HG02763 (cell line): ENCODE measurements around the gene GAB1.

Experiments used
- ATAC-seq: cut with Tn5 transposase; IDR thresholded peaks from one replicate; pipeline ENCODE4 v1.9.1; 2021; ENCODE audit warnings: mild to moderate bottlenecking, moderate library complexity; ENCODE audit not compliant: unreplicated experiment

Gene GAB1

DNA sequence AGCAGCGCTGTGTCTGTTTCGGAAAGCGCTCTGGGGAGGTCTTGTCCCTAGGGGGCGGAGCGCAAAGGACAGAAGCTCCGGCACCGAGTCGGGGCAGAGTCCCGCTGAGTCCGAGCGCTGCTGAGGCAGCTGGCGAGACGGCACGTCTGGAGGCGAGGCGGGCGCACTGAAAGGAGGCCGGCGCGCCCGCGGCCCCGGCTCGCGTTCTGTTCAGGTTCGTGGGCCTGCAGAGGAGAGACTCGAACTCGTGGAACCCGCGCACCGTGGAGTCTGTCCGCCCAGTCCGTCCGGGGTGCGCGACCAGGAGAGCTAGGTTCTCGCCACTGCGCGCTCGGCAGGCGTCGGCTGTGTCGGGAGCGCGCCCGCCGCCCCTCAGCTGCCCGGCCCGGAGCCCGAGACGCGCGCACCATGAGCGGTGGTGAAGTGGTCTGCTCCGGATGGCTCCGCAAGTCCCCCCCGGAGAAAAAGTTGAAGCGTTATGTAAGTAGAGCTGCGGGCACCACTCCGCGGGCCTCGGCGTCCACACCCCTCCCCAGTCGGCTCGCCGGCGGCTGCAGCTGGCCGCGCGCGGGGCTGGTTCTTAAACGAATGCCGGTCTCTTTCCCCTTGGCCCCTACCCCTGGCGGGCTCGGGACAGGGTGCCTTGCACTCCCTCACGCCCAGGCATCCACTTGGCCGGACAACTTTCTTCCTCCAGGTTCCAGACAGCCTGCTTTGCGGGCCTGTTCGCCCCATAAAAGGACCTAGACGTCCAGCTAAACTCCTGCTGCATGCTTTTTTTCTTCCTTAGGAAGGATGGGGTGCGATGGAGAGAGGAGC is at the start of gene GAB1:
TSS of gene GAB1 (plus strand) at position 96 of the 819 bp plus-strand sequence. CDS start at position 409, 313 bp downstream.
- peak; percentile 72 for ATAC-seq

DNA sequence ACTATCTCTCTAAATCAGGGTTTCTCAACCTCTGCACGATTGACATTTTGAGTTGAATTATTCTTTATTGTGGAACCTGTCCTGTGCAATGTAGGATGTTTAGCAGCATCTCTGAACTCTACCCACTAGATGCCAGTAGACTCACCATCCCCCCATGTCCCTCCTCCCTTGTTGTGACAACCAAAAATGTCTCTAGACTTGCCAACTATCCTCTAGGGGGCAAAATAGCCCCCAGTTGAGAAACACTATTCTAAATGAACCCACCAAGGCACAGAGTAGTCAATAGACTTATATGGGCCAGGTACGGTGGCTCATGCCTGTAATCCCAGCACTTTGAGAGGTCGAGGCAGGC is 49.1 kb upstream of the GAB1 start:
- ATAC-seq, result no peak

DNA sequence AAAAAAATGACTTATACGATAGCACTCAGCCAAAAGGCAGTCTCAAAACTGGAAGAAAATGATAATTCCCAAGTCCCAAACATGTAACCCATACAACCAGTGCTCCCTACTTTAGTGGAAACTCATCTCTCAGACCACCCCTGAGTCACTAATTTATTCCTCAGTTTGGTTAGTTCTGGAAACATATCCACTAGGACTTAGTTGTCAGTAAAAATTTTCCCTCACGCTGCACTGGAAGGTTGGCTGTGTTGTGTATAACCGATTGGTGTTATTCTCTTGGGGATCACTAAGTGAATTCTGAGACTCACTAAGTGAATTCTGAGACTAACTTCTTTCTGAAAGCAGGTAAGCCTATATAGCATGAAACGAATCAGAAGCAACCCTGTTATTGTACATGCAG is 48.5 kb upstream of the GAB1 start:
- ATAC-seq, result no peak

DNA sequence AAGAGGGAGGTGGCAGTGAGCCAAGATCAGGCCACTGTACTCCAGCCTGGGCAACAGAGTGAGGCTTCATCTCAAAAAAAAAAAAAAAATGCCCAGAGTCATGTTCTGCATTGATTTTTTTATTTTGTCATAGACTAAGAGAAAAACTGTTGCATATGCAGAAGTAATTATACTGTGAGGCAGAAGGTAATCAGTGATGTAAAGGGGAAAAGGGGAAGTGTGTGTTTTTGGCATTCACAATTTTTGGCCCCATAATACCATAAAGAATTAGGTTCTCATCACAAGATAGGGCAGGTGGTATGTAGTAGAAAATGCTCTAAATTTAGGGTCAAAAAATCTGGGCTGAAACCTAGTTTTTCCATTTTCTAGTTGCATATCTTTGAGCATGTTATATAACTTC is 47.3 kb upstream of the GAB1 start:
- ATAC-seq, result no peak

DNA sequence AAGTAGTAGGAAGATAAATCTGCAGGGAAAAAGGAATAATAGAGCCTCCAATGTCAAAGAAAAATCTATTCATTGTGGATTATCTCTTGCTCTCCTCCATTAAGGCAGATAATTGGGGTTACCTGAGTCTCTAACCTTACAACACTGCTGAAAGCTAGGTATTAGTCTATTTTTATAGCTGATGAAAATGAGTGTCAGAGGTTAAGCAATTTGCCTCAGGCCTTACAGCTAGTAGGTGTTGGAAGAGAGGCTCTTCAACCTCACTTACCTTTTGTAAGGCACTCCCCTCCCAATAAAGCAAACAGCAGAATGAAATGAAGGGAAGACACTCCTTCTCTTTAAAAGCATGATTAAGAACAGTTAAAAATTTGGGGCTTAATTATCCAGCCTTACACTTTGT is 45.4 kb upstream of the GAB1 start:
- ATAC-seq, result no peak

DNA sequence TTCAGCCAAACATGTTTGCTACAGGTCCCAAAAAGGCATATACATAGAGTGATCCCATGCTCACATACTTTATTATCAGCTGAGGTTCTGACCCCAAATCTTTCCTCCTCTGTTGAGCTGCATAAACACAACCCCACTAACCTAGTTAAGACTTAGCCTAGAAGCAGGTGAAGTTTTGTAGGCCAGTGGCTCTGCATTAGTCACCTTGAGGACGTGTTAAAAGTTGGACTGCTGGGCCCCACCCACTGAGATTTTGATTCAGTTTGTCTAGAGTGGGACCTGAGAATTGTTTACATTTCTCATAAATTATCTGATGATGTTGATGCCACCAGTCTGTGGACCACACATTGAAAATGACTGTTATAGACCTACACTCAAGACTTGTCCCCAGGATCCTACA is 43.8 kb upstream of the GAB1 start:
- no peak for ATAC-seq

DNA sequence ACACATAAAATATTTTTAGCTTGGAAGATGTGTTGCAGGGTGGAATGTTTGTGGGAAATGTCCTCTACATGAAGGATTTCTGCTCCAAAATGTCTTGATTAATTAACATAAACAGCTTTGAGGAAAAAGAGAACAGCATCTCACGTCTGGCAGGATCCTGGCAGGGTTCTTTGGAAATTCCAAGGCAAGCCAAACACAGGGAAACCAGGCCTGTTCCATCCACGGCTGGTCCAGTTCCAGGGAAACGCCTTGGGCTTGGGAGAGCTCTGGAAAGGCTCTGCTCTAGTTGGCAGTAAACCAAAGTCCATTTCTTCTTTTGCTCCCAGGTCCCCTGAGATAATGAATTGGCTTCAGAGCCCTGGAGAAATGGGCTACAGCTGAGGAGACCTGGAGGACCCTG is 42.4 kb upstream of the GAB1 start:
- no peak for ATAC-seq

DNA sequence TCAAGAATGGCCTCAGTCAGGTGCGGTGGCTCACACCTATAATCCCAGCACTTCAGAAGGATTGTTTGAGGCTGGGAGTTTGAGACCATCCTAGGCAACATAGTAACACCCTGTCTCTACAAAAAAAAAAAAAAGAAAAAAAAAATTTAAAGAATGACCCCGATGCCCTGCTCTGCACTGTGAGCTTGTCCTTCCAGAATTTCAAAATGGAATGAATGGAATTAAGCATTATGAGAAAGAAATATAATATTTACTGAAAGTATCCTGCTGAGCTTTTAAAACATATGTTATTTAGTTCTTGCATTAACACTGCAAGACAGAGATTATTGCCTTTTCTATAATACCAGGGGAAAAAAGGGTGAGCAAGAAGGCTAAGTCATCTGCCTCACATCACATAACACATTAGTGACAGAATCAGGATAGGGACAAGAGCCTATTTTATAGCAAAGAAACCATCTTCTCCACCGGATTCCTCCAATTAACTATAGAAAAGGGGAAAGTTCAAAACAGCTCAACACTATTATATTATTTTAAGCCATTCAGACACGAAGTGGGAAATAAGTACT is 41.9 kb upstream of the GAB1 start:
- ATAC-seq, result no peak

DNA sequence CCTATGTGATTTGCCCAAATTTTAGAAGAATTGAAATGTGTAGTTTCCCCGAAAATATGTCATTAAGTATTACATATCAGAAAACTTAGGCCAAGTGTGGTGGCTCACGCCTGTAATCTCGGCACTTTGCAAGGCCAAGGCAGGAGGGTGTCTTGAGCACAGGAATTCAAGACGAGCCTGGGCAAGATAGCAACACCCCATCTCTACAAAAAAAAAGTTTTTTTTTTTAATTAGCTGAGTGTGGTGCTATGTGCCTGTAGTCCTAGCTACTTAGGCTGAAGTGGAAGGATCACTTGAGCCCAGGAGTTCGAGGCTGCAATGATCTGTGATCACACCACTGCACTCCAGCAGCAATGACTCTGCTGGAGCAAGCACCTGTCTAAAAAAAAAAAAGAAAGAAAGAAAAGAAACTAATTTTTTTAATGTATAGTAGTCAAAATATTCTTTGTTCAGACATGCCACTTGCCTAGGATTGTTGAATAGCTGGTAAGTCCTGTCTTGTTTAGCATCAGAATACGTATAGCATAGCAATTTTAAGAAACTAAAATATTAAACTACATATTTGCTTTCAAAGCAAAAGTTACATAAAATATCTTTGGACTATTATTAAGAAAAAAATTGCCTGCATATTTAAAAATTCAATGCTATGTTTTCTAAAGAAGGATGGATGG is 40.1 kb upstream of the GAB1 start:
- ATAC-seq, result no peak

DNA sequence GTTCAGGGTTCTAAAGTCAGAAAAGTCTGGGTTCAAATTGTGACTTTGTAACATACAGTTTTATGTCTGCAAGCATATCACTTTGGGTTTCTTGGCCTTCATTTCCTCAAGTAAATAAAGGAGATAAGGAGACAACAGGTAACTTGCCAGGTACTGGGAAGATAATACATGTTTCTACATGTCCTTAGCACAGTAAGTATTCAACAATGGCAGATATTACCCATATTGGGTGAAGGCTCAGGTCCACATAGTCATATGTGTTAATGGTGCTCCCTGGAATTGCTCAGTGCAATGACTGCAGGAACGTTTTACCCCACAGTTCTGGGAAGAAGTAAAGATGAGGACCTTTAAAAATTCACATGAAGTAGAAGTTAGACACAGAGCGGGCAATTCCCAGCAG is 35.8 kb upstream of the GAB1 start:
- ATAC-seq, result no peak

DNA sequence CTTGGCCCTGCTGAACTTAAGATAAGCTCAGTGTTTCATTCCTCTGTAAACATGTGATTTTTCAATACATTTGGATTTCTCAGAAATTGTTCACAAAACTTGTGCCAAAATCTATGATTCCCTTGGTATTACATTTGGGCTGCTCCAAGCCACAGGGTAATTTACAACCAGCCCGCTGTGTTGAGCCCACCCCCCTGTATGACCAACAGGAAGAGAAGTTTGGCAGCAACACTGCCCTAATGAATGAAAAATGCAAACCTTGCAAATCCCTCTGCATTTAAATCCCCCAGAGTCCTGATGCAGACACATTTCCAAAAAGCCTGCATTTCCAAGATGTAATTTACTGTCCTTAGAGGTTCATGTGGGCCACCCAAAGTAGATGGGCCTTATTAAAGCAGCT is 34.1 kb upstream of the GAB1 start:
- ATAC-seq, result no peak

DNA sequence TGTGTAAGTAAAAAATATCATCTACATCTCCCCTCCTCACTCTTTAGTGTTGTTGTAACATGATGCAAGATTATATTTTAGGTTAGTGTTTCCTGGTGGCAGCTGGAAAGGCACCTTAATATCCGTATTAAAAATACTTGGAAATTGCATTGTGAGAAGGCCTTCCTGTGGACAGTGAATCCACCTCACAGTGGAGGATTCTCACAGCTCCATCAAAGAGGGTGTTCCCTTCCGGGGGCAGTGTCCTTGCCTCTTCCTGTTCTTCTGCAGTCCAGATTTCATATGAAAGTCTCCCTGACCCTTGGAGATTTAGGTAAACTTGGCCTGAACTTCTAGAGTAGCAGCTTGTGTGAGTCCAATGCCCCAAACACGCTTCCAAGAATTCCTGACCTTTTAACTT is 29.9 kb upstream of the GAB1 start:
- ATAC-seq, result no peak

DNA sequence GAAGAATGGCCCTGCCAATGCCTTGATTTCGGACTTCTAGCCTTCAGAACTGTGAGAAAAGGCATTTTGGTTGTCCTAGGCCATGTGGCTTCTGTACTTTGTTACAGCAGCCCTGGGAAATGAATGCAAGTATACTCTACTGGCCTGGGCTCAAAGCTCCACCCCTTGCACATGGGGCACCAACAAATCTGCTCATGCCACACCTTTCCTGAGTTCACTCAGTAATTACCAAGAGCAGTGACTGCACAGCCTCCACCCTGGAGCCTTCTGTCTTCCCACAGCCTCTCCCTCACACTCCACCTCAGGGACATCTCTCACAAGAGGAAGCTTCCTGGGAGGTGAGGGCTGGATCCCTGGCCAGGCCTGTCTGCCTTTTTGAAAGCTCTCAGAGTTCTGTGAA is 29.1 kb upstream of the GAB1 start:
- no peak for ATAC-seq

DNA sequence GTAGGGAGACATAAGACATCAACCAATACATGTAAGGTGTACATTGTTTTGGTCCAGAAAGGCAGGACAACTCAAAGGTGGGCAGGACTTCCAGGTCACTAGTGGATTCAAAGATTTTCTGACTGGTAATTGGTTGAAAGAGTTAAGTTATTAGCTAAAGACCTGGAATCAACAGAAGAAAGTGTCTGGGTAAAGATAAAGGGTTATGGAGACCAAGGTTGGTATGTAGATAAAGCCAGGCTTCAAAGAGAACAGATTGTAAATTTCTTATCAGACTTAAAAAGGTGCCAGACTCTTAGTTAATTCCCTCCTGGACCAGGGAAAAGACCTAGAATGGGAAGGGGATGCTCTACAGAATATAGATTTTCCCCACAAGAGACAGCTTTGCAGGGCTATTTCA is 28.3 kb upstream of the GAB1 start:
- no peak for ATAC-seq

DNA sequence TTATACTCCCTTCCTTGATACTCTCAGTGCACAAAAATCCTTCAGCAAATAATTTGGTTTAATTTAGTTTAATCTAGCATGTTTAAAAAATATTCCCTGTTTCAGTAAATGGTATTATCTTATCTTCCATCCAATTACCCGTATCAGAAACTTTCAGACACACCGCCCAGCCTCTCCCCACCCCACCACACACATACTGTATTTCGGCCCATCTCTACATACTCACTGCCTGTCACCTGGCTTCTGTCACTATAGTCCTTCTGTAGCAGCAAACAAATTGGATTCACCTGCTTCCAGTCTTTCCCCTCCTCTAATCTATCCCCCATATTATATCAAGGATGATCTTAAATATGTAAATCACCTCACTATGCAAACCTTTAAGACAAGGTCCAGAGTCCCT is 24.8 kb upstream of the GAB1 start:
- no peak for ATAC-seq

DNA sequence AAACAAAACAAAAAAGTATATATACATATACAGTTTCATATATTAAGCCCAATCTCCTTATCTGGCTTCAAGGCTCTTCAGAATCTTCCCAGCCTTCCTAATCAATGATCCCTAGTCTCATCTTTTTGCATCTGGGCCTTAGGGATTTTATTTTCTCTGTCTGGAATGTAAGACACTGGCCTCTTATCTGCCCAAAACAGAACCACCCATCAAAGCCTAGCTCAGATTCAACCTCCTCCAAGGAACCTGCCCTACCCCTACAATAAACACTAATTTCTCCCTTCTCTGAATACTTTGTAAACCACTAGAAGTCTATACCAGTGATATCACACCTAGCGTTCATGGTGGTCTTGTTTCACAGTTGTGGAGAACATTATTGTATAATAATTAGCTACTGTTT is 23.2 kb upstream of the GAB1 start:
- no peak for ATAC-seq

DNA sequence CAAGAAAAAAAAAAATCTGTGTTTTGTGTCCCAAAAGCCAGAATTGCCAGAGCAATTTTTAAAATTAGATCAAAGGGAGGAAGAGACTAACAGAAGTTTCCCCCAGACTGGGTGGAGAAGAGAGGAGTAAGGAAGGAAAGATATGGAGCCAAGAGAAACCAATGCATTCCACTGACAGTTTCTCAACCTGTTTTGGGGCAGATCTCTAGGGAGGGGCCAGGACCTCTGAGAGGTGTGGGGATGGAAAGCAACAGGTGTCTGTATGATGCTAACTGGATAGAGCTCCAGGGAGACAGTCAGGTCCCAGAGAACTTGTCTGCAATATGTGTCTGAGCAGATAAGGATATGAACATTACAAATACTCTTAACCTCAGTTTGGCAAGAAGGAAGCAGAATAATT is 22.7 kb upstream of the GAB1 start:
- ATAC-seq, result no peak

DNA sequence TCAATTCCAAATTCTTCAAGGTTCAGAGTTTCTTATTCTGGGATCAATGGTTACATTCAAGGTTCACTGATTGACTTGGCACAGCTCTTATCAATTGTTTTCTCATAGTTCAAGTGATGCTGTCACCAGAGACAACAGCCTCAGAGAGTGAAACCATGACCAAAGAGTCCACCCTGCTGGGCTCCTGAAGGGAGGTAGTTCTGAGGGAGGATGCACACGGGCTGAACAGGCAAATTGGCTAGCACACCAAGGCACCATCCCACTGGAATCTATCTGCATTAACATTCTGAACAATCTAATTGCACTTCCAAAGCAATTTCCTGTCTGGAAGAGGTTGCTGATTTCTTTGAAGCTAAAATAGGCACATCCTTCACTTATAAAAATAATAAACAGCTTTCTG is 16.6 kb upstream of the GAB1 start:
- ATAC-seq, result no peak

DNA sequence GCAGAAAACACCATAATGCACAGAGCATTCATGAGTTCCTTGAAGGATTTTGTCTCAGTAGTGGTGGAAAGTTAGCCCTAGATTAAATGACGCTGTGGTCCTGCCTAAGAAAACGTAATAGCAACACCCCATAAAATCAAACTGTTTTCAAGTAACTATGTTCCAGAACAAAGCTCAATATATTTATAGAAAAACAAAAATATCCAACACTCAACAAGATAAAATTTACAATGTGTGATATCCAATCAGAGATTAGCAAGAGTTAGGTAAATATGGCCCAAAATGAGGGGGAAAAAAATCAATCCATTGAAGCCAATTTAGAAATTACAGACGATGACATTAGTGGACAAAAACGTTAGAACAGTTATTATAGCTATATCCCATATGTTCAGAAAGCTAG is 9.9 kb upstream of the GAB1 start:
- ATAC-seq, result no peak

DNA sequence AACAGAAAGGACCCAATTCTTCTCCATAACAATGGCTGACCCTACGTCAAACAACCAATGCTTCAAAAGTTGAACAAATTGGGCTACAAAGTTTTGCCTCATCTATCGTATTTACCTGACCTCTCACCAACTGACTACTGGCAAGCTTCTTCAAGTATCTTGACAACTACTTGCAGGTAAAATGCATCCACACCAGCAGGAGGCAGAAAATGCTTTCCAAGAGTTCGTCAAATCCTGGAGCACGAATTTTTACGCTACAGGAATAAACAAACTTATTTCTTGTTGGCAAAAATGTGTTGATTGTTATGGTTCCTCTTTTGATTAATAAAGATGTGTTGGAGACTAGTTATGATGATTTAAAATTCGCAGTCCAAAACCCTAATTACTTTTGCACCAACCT is 6.7 kb upstream of the GAB1 start:
- no peak for ATAC-seq

DNA sequence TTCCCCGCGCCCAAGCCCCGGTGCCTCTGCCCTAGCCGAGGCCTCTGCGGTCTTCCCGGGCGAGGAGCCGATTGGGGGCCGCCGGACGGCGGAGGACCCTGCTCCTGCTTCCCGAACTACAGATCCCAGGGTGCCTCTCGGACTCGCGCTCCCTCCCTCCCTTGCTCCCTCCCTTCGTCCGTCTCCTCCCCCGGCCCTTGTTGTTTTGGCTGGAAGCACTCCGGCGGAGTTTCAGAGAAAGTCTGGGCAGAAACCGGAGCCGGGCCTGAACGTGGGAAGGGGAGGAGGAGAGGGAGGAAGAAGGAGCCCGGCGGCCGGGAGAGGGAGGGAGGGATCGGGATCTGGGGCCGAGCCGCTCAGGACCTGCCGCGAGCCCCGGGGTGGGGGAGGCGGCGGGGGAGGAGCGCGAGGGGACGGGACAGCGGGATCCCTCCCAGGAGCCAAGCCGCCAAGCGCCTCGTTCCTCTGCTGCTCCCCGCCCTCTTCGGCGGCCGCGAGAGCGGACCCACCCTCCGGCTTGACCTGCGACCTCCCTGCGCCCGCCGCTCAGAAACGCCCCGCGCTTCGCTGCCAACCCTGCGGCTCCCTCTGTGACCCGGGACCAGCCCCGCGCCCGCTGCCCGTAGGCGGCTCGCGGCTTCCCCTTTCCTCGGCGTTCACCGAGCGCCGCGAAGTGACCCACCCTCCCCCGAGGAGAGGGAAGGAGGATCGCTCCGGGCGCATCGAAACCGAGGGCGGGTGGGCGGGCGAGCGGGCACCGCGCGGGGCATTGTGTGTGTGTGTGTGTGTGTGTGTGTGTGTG is 496 bp upstream of the GAB1 start:
- peak; percentile 49 for ATAC-seq
